HK-2 (cell line): ENCODE data around the gene CD28.

ENCODE experiments used
- DNase-seq: peaks from one replicate; pipeline ENCODE4 v3.0.0-alpha.2; 2018; ENCODE audit not compliant: unreplicated experiment

The CD28 gene

GRCh38 chr2:203715744-203716143 is 9.3 kb downstream of the CD28 start:
- DNase-seq = no peak

GRCh38 chr2:203718087-203718486 is 11.6 kb downstream of the CD28 start:
- DNase-seq = no peak

- DNase-seq = no peak
These were observed 13.3 kb downstream of the CD28 start for GRCh38 chr2:203719456-203720410.

DNA sequence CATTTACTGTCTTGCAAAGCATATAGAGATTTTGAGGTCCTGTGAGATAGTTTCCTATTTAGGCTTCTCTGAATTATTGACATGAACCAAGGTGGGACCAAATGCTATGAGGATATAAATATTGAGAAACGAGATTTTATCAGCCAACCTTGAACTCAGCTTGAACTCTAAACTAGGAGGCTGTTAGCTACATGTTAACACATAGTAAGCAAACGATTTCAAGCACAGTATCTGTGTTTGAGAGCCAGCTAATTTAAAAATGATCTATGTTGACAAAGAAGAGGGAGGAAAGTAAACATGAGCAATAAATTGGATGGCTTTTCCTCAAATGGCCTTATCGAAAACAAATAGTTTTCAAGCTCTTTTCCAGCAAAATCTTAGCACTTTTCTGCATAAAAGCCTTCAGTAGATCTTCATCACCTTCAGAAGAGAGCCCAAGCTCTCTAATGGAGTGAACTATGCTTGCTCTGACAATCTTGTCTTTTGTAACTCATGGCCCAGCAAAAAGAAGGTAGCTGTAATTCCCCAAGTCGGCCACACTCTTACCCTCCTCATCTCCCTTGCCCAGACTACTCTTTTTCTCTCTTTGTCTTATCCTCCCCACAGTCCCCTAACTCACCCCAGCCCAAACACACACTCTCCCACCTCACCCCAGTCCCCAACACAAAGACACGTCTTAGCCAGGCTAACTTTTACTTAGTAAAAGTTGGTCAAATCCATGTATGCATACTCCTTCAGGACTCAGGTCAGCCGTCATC is 14.7 kb downstream of the CD28 start:
- DNase-seq = no peak

GRCh38 chr2:203721781-203722300 is 15.4 kb downstream of the CD28 start:
- no peak for DNase-seq

- no peak for DNase-seq
These were observed 16.0 kb downstream of the CD28 start for GRCh38 chr2:203722411-203722810.

GRCh38 chr2:203728321-203728720 is 21.9 kb downstream of the CD28 start:
- DNase-seq = no peak

GRCh38 chr2:203730076-203730729 is 23.8 kb downstream of the CD28 start:
- DNase-seq = no peak

DNA sequence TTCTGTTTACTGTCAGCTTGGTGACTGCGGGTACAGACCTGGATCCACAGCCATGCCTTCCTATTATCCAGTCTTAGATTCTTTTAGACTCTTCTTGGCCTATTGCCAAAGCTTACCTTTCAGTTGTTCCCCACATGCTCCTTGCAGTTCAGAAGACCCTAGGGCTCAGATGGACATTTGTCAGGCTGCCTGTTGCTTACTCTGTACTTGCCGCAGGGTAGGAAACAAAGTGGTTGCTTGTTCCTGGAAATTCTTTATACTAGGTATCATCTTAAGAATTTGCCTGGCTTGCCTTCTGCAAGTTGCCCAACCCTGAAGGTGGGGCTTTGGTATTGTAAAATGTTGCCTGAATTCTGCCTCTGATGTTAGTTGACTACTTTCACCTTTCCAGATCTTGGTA is 24.4 kb downstream of the CD28 start:
- DNase-seq = no peak

GRCh38 chr2:203732092-203732952 is 25.9 kb downstream of the CD28 start:
- DNase-seq = no peak

DNA sequence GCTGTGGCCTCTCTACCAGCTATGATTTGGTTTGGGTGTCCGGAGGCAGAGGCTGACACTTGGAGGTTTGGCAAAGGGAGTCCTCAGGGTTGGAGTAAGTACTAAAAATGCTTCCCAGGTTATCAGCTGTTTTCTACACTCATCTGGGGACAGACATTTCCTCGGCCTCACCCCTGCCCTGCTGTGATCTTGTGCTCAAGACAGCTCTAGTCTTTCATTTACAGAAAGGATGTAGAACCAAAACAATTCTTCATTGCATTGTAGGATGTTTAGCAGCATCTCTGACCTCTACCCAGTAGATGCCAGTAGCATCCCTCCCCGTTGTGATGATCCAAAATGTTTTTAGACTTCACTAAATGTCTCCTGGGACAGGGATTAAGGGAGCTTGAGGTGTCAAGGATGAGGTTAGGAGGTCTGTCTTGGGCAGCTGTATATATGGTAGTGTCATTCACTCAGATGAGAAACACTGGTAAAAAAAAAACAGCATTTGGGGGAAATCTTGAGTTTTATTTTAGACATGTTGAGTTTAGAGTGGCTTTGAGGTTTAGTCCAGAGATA is 26.6 kb downstream of the CD28 start:
- no peak for DNase-seq

DNA sequence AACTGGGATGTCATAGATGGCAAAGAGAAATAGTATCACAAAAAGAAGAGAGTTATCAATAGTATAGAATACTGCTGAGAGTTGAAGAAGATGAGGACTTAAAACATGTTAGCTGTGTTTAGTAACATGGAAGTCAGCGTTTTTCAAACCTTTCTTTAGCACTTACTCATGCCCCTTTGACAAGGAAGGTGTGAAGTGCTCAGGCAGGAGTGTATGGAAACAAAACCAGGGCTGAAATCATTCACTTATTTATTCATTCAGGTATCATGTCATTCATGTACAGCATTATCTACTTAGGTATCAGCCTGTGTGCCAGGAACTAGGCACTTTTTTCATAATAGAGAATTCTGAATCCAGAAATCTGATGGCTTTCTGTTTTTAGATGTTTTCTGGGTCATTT is 27.2 kb downstream of the CD28 start:
- no peak for DNase-seq

DNA sequence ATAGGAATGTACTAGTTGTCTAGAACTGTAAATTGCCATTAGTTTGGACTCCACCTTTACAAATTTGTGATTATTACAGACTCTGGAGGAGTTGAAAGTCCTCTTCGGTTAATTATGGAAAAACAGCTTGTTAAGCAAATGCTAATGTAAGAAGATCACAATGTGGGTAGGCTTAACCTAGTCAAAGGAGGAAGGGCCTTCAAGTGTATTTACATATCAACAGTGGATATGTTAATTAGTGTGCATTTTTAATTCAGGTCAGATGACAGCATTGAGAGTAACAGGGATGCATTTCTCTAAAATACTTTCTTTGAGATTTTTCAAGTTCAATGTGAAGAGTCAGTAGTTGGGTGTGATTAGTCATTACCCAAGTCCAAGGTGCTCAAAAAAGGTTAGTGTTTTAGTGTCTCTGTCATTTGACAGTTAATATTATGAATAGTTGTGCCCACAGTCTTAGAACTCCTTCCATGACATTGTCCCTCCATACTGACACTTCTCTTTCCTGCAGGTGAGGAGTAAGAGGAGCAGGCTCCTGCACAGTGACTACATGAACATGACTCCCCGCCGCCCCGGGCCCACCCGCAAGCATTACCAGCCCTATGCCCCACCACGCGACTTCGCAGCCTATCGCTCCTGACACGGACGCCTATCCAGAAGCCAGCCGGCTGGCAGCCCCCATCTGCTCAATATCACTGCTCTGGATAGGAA is 28.0 kb downstream of the CD28 start:
- DNase-seq = no peak

- DNase-seq = no peak
These were observed 30.9 kb downstream of the CD28 start for GRCh38 chr2:203737360-203737759.

- no peak for DNase-seq
These were observed 32.9 kb downstream of the CD28 start for GRCh38 chr2:203739351-203739750.

- no peak for DNase-seq
These were observed 34.4 kb downstream of the CD28 start for GRCh38 chr2:203740871-203741281.

DNA sequence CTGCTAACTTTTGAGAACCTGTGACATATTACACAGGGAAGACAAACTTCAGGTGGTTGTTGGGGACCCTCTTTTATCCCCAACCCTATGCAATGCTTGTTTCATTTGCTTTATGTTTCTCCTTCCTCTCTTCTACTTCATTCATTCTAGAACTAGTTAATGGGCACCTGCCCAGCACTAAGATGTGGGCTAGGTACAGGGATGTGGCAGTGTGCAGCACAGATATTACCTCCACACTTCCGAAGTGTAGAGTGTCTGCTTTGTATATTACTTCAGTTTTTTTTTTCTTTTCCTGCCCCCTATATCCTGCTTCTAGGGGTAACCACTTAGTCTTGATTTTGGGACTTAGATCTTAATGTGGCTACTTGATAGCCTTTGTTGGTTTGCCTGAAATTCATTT is 35.1 kb downstream of the CD28 start:
- DNase-seq = no peak

GRCh38 chr2:203743441-203743981 is 37.1 kb downstream of the CD28 start:
- DNase-seq = no peak

DNA sequence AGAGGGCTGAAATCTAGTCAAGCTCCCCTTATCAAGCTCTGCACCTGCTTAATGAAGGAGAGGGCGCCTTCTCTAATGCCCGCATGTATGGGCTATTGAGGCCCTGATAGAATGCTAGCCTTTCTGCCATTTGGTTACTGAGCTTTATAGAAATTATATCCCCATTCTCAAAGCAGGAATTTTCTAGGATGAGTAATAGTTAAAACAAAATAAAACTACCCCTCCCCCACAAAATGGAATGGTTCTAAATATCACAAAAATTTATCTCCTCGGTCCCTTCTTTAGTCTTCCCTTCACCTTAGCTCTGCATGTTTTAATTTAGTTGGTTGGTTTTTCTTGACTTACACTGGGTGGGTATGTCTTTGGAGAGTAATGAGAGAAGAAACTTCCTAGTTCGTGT is 37.7 kb downstream of the CD28 start:
- no peak for DNase-seq

GRCh38 chr2:203745267-203745666 is 38.8 kb downstream of the CD28 start:
- no peak for DNase-seq
